Measurements from ENCODE around the gene SAPCD2.

Gene SAPCD2

DNA sequence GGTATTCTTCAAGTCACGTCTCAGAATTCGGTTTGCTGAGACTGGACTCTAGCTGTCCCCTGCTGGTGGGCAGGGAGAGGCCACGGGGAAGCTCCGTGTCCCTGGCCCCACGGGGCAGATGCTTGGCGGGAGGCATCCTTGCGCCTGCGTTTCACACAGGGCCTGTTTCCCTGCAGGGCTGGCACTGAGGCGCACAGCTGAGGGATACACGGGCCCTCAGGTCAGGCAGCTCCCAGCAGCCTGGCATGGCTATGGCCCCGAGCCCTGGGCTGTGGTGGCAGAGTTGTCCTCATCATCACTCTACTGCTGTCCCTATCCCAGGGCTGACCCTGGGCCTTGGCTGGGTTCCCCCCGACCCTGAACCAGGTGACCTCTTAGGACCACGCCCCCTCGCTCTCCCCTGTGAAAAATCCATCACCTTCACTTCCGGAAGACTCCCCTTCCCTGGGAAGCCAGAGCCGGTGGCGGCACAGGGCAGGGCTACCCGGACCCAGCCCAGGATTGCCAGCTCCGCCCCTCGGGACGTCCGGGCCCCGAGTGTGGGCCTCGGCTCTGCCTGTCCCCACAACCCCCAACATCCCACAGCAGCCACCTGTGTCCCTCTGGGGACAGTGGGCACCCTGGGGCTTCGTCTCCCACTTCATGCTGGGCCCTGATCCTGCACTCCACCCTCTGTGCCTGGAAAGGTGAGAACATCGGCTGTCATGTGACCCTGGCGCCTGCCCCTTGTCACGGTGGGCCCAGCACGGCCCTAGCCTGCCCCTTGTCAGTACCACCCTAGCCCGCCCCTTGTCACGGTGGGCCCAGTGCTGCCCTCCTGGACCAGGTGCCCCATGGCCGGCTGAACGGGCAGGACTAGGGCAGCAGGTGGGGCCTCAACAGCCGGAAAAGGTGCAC is 39.1 kb upstream of the SAPCD2 start:
- H3K9me2 ChIP-seq (replicated peaks; ENCODE audit: control insufficient read depth, low read length): no peaks in the 10 kb centered on the region
- no peak overlapping the region for H3K4me3 ChIP-seq (ENCODE audit: low read length)
- H3K79me2 ChIP-seq (ENCODE audit: control insufficient read depth, low read length): peaks cover 19% of the 10 kb centered on the region
- TF ChIP-seq EZH2phosphoT487 (IDR thresholded peaks at IDR 0.05; ENCODE audit: borderline replicate concordance, low read length): no peak
- TF ChIP-seq, protein P1, sequence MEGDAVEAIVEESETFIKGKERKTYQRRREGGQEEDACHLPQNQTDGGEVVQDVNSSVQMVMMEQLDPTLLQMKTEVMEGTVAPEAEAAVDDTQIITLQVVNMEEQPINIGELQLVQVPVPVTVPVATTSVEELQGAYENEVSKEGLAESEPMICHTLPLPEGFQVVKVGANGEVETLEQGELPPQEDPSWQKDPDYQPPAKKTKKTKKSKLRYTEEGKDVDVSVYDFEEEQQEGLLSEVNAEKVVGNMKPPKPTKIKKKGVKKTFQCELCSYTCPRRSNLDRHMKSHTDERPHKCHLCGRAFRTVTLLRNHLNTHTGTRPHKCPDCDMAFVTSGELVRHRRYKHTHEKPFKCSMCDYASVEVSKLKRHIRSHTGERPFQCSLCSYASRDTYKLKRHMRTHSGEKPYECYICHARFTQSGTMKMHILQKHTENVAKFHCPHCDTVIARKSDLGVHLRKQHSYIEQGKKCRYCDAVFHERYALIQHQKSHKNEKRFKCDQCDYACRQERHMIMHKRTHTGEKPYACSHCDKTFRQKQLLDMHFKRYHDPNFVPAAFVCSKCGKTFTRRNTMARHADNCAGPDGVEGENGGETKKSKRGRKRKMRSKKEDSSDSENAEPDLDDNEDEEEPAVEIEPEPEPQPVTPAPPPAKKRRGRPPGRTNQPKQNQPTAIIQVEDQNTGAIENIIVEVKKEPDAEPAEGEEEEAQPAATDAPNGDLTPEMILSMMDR (IDR thresholded peaks at IDR 0.05; ENCODE audit: low read depth, low read length, poor library complexity, severe bottlenecking): no peak
- no peaks in the 10 kb centered on the region for H3F3A ChIP-seq (ENCODE audit: control insufficient read depth, insufficient read depth)
- peaks cover 9% of the 10 kb centered on the region for H3K4me1 ChIP-seq (ENCODE audit: control insufficient read depth, low read length)
- H3K4me2 ChIP-seq (ENCODE audit: low read length): no peak overlapping the region
- H3K27me3 ChIP-seq (ENCODE audit: control insufficient read depth, low read length): no peaks in the 10 kb centered on the region
- H3K9me3 ChIP-seq (ENCODE audit: control insufficient read depth, insufficient read depth, low read length): no peaks in the 10 kb centered on the region
- no peaks in the 10 kb centered on the region for H4K20me1 ChIP-seq (ENCODE audit: control insufficient read depth, insufficient read depth, low read depth, low read length)
- H3K36me3 ChIP-seq (ENCODE audit: control insufficient read depth, low read length): peaks cover 75% of the 10 kb centered on the region
- H3K27ac ChIP-seq (ENCODE audit: low read depth, low read length): no peak overlapping the region

DNA sequence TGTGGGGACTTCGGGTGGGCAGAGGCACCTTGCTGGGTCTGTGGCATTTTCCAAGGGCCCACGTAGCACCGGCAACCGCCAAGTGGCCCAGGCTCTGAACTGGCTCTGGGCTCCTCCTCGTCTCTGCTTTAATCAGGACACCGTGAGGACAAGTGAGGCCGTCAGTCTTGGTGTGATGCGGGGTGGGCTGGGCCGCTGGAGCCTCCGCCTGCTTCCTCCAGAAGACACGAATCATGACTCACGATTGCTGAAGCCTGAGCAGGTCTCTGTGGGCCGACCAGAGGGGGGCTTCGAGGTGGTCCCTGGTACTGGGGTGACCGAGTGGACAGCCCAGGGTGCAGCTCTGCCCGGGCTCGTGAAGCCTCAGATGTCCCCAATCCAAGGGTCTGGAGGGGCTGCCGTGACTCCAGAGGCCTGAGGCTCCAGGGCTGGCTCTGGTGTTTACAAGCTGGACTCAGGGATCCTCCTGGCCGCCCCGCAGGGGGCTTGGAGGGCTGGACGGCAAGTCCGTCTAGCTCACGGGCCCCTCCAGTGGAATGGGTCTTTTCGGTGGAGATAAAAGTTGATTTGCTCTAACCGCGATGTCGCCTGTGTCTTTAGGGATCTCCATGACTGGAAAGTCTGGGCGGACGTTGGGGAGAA is 38.4 kb upstream of the SAPCD2 start:
- Histone ChIP-seq H4K20me1 (ENCODE audit: control insufficient read depth, insufficient read depth, low read depth, low read length) (no peaks in the 10 kb centered on the region), H3K36me3 (ENCODE audit: control insufficient read depth, low read length) (peaks cover 81% of the 10 kb centered on the region)
- TF ChIP-seq, protein P1 (IDR thresholded peaks at IDR 0.05; ENCODE audit: low read depth, low read length, poor library complexity, severe bottlenecking): no peak
- TF ChIP-seq EZH2phosphoT487 (IDR thresholded peaks at IDR 0.05; ENCODE audit: borderline replicate concordance, low read length): no peak

DNA sequence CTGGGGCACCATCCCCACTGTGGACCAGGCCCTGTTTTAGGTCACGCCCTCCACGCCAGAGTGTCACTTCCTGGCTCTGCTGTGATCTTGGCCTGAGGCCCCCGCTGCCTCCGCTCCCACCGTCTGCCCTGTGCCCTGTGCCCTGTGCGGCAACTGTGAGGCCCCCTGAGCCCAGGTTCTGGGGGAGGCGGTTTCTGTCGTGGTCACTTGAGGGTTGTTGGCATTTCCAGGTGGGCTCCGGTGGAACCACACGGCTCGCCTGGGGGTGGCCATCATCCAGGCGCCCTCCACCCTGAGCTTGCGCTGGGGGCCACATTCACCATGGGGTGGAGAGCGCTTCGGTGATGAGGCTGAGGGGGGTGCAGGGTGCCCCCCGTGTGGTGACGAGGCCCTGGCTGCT is 37.6 kb upstream of the SAPCD2 start:
- 0 out of 2 replicates have a peak, but pooled peaks cover 3% of the 10 kb centered on the region for H3K4me1 ChIP-seq (ENCODE audit: control insufficient read depth, low read length)
- no peaks in the 10 kb centered on the region for H3K9me2 ChIP-seq (replicated peaks; ENCODE audit: control insufficient read depth, low read length)
- no peak overlapping the region for H3K4me3 ChIP-seq (ENCODE audit: low read length)
- no peak overlapping the region for H3K4me2 ChIP-seq (ENCODE audit: low read length)
- no peak for TF ChIP-seq EZH2phosphoT487 (IDR thresholded peaks at IDR 0.05; ENCODE audit: borderline replicate concordance, low read length)
- TF ChIP-seq, protein P1 (IDR thresholded peaks at IDR 0.05; ENCODE audit: low read depth, low read length, poor library complexity, severe bottlenecking): no peak
- peaks cover 10% of the 10 kb centered on the region for H3K9me3 ChIP-seq (ENCODE audit: control insufficient read depth, insufficient read depth, low read length)
- peaks cover 6% of the 10 kb centered on the region for H3K79me2 ChIP-seq (ENCODE audit: control insufficient read depth, low read length)
- peaks cover 3% of the 10 kb centered on the region; the same call in 1 of the 2 replicates for H3F3A ChIP-seq (ENCODE audit: control insufficient read depth, insufficient read depth)
- no peaks in the 10 kb centered on the region for H3K27me3 ChIP-seq (ENCODE audit: control insufficient read depth, low read length)
- H4K20me1 ChIP-seq (ENCODE audit: control insufficient read depth, insufficient read depth, low read depth, low read length): no peaks in the 10 kb centered on the region
- no peak overlapping the region for H3K27ac ChIP-seq (ENCODE audit: low read depth, low read length)
- H3K36me3 ChIP-seq (ENCODE audit: control insufficient read depth, low read length): peaks cover 82% of the 10 kb centered on the region

More for the DNA sequence above, 38.4 kb upstream of the SAPCD2 start:
- Histone ChIP-seq H3K9me2 (replicated peaks; ENCODE audit: control insufficient read depth, low read length) (no peaks in the 10 kb centered on the region), H3K4me1 (ENCODE audit: control insufficient read depth, low read length) (peaks cover 9% of the 10 kb centered on the region), H3K4me3 (ENCODE audit: low read length) (no peak overlapping the region), H3K9me3 (ENCODE audit: control insufficient read depth, insufficient read depth, low read length) (peaks cover 2% of the 10 kb centered on the region; the same call in 1 of the 2 replicates), H3K27ac (ENCODE audit: low read depth, low read length) (no peak overlapping the region), H3K27me3 (ENCODE audit: control insufficient read depth, low read length) (no peaks in the 10 kb centered on the region), H3K79me2 (ENCODE audit: control insufficient read depth, low read length) (peaks cover 14% of the 10 kb centered on the region), H3K4me2 (ENCODE audit: low read length) (no peak overlapping the region), H3F3A (ENCODE audit: control insufficient read depth, insufficient read depth) (peaks cover 2% of the 10 kb centered on the region; the same call in 1 of the 2 replicates)
